Fibroblast of the aortic adventitia (primary cell): ENCODE results near the gene PLPP3. TPM values are rescaled to one million over a fixed set of nuclear protein-coding genes. Genes with fewer than 3 reads are reported as not detected.

Source experiments
- DNase-seq: peaks from one replicate; pipeline ENCODE4 v3.0.0-alpha.2; 2010; ENCODE audit warnings: low read depth
- H3K4me3 ChIP-seq: 2 replicates; pipeline ENCODE4 v1.5.1; 2011; ENCODE audit warnings: low read depth, mild to moderate bottlenecking, control low read depth, low read length, moderate library complexity
- total RNA-seq: library from RNA; depleted of rRNA; stranded (reverse); fragments of >200 nt; gene quantifications from 2 replicates; pipeline ENCODE4 v1.2.3, GENCODE V29; 2012; ENCODE audit warnings: low replicate concordance
- TF ChIP-seq, protein P1 (sequence below): IDR thresholded peaks from 2 replicates; pipeline ENCODE4 v1.5.1; 2011; ENCODE audit warnings: mild to moderate bottlenecking, low read length, control low read depth, inconsistent platforms; ENCODE audit not compliant: insufficient read depth

PLPP3 gene
- total RNA-seq, 1 donor = 270 TPM

DNA sequence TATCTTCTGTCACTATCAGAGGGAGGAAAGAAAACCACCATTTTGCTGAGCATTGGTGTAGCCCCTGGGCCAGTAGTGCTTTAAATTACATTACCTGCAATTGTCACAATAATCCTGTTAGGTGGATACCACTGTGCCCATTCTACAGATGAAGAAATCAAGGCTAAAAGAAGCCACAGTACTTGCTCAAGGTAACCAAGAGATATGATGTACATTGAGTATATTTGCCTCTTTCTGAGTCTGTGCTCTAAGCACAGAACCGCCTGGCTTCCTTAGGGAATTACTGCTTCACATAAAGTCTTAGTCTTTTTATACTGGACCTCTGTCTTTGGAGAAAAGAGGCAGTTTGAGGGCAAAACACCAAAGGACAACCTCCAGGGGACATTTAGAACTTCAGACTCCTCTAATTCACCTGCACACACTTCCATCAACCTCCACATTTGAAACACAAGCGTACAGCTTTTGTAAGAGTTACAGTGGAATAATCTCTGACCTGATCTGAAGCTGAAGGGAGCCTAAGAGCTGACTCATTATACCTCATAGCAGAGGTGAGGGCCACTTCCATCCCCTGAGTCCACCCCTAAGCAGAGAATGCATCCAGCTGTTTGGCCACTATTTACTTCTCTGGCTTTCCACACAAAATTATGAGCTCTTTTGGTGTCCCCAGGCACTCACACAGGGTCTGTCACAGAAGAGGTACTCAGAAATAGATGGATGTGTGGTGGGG lies 61.8 kb downstream of the PLPP3 start:
- H3K4me3 ChIP-seq = no peak overlapping the region
- TF ChIP-seq, protein P1, sequence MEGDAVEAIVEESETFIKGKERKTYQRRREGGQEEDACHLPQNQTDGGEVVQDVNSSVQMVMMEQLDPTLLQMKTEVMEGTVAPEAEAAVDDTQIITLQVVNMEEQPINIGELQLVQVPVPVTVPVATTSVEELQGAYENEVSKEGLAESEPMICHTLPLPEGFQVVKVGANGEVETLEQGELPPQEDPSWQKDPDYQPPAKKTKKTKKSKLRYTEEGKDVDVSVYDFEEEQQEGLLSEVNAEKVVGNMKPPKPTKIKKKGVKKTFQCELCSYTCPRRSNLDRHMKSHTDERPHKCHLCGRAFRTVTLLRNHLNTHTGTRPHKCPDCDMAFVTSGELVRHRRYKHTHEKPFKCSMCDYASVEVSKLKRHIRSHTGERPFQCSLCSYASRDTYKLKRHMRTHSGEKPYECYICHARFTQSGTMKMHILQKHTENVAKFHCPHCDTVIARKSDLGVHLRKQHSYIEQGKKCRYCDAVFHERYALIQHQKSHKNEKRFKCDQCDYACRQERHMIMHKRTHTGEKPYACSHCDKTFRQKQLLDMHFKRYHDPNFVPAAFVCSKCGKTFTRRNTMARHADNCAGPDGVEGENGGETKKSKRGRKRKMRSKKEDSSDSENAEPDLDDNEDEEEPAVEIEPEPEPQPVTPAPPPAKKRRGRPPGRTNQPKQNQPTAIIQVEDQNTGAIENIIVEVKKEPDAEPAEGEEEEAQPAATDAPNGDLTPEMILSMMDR = no peak
- no peak for DNase-seq

DNA sequence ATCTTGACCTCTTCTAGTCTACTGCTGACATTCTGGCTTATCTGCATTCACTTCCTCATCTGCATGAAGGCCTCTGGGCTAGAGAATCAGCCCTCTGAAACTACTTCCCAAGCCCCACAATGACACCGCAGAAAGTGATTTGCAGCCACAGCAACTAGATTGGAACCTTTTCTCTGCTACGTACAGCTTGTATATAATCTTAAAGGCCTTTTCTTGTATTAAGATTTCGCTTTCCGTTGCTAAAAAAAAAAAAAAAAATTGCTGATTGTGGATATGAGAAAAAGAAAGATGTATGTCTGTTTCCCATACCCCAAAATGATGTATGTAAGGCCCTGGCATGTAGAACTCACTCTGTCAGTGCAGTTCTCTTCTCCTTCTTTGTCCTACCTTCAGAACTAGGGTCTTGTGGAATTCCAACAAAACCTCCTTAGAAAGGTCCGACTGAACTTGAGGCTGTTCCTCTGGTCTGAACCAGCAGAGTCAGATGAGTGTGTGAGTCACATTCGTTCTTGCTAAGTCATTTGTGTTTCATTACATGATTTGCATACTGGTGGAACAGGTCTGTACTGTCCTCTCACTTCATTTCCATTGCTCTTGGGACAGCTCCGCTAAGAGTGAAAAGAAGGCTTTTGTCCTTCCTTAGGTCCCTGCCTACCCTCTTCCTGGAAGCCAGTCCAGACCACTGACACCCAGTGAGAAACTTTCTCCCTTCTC lies 62.7 kb downstream of the PLPP3 start:
- no peak overlapping the region for H3K4me3 ChIP-seq
- peak; percentile 33 for DNase-seq
- TF ChIP-seq, protein P1 = no peak

DNA sequence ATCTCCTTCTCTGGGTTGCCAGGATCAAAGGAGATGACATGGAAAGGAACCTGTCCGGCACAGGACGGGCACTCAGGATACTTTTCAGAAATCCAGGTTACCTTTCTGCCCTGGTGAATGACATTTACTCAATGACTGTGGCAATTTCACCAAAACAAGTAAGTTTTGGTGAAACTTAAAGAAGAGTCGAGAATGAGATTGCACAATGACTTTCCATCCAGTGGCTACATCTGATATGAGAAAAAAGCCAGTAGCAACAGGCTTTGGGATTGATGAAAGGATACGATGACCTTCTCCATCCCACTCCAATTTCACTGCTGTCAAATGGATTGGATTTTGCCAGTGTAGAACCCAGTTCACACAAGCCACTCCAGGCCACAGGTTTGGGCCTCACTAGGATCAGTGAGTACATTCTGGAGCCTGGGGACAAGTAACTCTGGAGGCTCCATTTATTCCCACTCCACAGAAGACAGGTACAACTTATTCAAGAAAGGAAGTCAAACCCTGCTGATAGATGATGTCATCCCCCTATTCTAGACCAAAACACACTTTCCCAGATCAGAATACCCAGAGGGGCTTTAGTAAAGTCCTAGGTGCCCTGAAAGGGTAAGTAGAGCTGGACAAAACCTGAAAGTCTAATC lies 63.3 kb downstream of the PLPP3 start:
- DNase-seq = no peak
- TF ChIP-seq, protein P1 = no peak
- H3K4me3 ChIP-seq = no peak overlapping the region

DNA sequence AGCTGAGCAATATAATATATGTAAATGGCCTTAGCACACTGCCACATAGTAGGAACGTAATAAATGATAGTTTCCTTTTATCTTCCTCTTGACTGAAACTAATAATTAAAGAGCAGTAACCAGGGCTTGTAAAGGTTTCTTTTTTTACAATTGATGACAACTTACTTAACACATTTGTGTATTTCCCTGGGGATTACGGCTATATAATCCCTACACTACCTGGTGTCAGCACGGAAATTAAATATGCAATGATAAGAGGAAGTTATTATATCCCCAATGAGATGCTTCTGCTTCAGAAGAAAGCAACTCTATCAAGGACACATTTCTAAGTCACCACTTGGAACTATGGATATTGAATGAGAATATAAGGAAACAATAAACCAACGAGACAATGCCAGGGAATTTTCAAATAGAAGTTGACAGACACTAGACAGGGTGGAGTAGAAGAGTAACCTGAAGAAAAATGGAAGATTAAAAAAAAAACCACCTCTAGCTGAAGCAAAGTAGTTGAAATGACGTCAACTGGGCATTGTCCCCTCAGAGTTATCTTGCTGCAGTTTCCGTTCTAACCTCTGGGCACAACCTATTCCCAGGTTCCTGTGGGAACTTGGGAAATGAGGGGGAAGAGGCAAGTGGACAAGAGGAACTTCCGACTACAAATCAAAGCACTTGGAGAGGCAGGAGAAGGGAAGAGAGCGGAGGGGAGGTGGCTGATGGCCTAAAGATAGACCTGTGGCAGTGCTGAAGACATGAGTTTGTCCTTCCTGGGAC lies 66.5 kb downstream of the PLPP3 start:
- no peak for DNase-seq
- H3K4me3 ChIP-seq = no peak overlapping the region
- TF ChIP-seq, protein P1 = no peak

DNA sequence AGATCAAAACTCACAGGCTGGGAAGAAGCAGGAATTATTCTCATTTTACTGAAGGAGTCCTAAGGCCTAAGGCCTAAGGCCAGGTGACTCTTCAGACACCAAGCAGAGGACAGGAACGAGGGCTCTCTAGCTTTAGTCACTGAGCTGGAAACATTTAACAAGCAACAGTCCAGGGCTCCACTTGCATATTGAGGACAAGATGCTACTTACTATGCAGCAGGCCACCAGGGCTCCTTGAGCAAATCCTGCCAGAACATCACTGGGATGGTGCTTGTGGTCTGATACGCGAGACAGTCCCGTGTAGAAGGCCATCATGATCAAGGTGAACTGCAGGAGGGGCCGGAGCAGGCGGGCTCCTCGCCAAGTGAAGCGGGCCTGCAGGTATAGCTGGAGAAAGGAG lies 67.6 kb downstream of the PLPP3 start:
- H3K4me3 ChIP-seq = no peak overlapping the region
- DNase-seq = no peak
- TF ChIP-seq, protein P1 = no peak

DNA sequence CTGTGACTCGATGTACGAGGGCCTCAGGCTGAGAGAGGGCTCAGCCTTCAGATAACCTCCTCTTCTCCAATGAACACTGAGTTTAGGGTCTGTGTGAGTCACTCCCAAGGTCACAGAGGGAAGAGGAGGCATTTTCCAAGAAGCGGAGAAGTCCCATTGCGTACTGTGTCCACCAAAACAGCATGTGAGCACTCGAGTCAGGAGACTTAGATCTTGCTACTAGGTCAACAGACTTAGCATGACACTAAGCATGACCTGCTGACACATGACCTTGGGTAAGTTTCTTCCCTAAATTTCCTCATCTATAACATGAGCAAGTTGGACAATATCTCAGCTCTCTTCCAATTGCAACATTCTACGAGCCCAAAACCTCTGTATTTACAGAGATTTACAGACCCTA lies 68.0 kb downstream of the PLPP3 start:
- TF ChIP-seq, protein P1 = no peak
- DNase-seq = no peak
- H3K4me3 ChIP-seq = no peak overlapping the region
